WTC11 (cell line): ENCODE data around the gene GIPC3.

Experiments used
- CREB1 ChIP-seq: sonication (generic); formaldehyde crosslinking; IDR thresholded peaks from 2 replicates; pipeline ENCODE4 v1.8.0; 2023; ENCODE audit warnings: mild to moderate bottlenecking, missing genetic modification reagents
- ETV6 ChIP-seq: sonication (generic); formaldehyde crosslinking; IDR thresholded peaks from 2 replicates; pipeline ENCODE4 v1.8.1; 2022; ENCODE audit warnings: mild to moderate bottlenecking, missing genetic modification reagents
- ZNF423 ChIP-seq: fragments of 250-450 bp; sonication (Bioruptor Pico); IDR thresholded peaks from 2 replicates; pipeline ENCODE4 v2.1.2; 2022; ENCODE audit warnings: mild to moderate bottlenecking, moderate library complexity
- TF ChIP-seq, protein P1 (sequence below): sonication (generic); formaldehyde crosslinking; IDR thresholded peaks from 2 replicates; pipeline ENCODE4 v1.8.1; 2023; ENCODE audit warnings: mild to moderate bottlenecking, missing genetic modification reagents, borderline replicate concordance

DNA sequence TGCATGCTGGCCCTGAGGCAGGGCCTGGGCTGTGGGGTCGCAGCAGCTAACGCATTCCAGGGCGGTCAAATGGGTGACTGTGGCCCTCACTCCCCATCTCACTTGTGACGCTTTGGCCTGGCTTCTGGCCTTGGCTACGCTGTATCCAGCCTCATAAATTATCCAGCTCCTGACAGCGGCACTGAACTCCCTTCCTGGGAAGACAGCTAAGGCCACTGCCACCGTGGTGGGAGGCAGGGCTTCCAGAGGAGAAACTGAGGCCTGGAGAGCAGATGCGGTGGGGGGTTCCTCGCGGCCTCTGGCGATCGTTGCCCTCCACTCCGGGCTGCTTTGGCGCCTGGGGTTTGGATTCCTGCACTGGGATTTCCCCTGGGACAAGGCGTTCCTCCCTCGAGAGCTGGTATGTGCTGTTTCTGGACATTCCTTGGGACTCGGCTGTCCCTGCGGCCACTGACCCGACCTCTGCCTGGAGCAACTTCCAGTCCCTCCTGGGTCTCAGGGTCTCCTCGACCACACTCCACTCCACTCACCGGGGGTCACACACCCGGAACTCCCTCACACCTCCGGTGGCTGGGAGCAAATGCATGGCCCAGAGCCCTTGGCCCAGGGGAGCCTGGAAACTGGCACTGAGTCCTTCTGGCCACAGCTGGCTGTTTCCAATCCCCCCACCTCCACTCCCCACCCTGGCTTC is 18.0 kb downstream of the GIPC3 start:
- TF ChIP-seq CREB1 (no peak), ZNF423 (CRISPR knock-in tag) (no peak), ETV6 (no peak)
- TF ChIP-seq, protein P1, sequence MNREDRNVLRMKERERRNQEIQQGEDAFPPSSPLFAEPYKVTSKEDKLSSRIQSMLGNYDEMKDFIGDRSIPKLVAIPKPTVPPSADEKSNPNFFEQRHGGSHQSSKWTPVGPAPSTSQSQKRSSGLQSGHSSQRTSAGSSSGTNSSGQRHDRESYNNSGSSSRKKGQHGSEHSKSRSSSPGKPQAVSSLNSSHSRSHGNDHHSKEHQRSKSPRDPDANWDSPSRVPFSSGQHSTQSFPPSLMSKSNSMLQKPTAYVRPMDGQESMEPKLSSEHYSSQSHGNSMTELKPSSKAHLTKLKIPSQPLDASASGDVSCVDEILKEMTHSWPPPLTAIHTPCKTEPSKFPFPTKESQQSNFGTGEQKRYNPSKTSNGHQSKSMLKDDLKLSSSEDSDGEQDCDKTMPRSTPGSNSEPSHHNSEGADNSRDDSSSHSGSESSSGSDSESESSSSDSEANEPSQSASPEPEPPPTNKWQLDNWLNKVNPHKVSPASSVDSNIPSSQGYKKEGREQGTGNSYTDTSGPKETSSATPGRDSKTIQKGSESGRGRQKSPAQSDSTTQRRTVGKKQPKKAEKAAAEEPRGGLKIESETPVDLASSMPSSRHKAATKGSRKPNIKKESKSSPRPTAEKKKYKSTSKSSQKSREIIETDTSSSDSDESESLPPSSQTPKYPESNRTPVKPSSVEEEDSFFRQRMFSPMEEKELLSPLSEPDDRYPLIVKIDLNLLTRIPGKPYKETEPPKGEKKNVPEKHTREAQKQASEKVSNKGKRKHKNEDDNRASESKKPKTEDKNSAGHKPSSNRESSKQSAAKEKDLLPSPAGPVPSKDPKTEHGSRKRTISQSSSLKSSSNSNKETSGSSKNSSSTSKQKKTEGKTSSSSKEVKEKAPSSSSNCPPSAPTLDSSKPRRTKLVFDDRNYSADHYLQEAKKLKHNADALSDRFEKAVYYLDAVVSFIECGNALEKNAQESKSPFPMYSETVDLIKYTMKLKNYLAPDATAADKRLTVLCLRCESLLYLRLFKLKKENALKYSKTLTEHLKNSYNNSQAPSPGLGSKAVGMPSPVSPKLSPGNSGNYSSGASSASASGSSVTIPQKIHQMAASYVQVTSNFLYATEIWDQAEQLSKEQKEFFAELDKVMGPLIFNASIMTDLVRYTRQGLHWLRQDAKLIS: no peak
